Esophagus squamous epithelium (tissue), 5 donors: ENCODE measurements around the gene PTCSC3. TPM values are rescaled to one million over a fixed set of nuclear protein-coding genes. Genes with fewer than 3 reads are reported as not detected.

Experiments
- DNase-seq: peaks from one replicate; lab custom pipeline; 2025; lab: John Stamatoyannopoulos, UW
- H3K27ac ChIP-seq, 4 donors: fragments of 200-600 bp; sonication (generic); one replicate each; pipeline ENCODE4 v1.5.1; 2016 to 2019; ENCODE audit warnings: mild to moderate bottlenecking in 1 of 4
- H3K27me3 ChIP-seq, 4 donors: fragments of 200-600 bp; sonication (generic); 1 replicate in 3 of 4; 2 replicates in 1 of 4; pipeline versions ENCODE4 v1.5.1 to v1.6.0; 2017 to 2021; ENCODE audit warnings: antibody characterized with exemption in 1 of 4
- H3K36me3 ChIP-seq, 3 donors: fragments of 200-600 bp; sonication (generic); one replicate each; pipeline ENCODE4 v1.5.1; 2016 to 2019
- H3K4me1 ChIP-seq, 3 donors: fragments of 200-600 bp; sonication (generic); one replicate each; pipeline ENCODE4 v1.5.1; 2017 to 2019
- H3K4me3 ChIP-seq, 4 donors: fragments of 200-600 bp; sonication (generic); 1 replicate in 3 of 4; 2 replicates in 1 of 4; pipeline ENCODE4 v1.5.1; 2016 to 2019; ENCODE audit warnings: mild to moderate bottlenecking in 2 of 4, moderate library complexity in 1 of 4
- H3K9me3 ChIP-seq, 3 donors: fragments of 200-600 bp; sonication (generic); one replicate each; pipeline ENCODE4 v1.5.1; 2016 to 2019
- POLR2A ChIP-seq, 4 donors: fragments of 450-650 bp; IDR thresholded peaks; one replicate each; pipeline ENCODE4 v1.6.1; 2017; ENCODE audit warnings: antibody characterized with exemption in 4 of 4, mild to moderate bottlenecking in 4 of 4, moderate library complexity in 3 of 4
- WGBS, 2 donors: methylation state at CpG; one replicate each; pipeline ENCODE4 v1.1.5; 2018; 5-methylcytosine and 5-hydroxymethylcytosine counted together
- intact Hi-C: fragments of 100-400 bp; cut with DNase I; formaldehyde crosslinking; loops from one replicate; pipeline ENCODE4 v1.15.0; 2022
- total RNA-seq, 4 donors: library from RNA; depleted of rRNA; stranded (reverse); fragments of >200 nt; gene quantifications; one replicate each; pipeline ENCODE4 v1.1.0, GENCODE V29; 2016
- TF ChIP-seq, protein P1 (sequence below), 6 experiments: fragments of 450-650 bp in 4 of 6; fragments of 200-600 bp in 2 of 6; sonication (generic) in 2 of 6; IDR thresholded peaks; one replicate each; pipeline ENCODE4 v1.5.1; 2016 to 2019; ENCODE audit warnings: antibody characterized with exemption in 6 of 6, mild to moderate bottlenecking in 4 of 6, moderate library complexity in 4 of 6
- donor health status: DM: yes; HTN: yes; CAD: no.

The PTCSC3 gene
- total RNA-seq, 4 donors from 2014 or later: not detected

- TF ChIP-seq POLR2A (IDR thresholded peaks at IDR 0.05): no peak
- TF ChIP-seq, protein P1, sequence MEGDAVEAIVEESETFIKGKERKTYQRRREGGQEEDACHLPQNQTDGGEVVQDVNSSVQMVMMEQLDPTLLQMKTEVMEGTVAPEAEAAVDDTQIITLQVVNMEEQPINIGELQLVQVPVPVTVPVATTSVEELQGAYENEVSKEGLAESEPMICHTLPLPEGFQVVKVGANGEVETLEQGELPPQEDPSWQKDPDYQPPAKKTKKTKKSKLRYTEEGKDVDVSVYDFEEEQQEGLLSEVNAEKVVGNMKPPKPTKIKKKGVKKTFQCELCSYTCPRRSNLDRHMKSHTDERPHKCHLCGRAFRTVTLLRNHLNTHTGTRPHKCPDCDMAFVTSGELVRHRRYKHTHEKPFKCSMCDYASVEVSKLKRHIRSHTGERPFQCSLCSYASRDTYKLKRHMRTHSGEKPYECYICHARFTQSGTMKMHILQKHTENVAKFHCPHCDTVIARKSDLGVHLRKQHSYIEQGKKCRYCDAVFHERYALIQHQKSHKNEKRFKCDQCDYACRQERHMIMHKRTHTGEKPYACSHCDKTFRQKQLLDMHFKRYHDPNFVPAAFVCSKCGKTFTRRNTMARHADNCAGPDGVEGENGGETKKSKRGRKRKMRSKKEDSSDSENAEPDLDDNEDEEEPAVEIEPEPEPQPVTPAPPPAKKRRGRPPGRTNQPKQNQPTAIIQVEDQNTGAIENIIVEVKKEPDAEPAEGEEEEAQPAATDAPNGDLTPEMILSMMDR (IDR thresholded peaks at IDR 0.05): no peak
- 77 to 78% methylated on average over 5 of the region's 5 CpGs for WGBS, 2 donors
- Histone ChIP-seq H3K4me1 (no peaks in the 10 kb centered on the region), H3K36me3 (no peaks in the 10 kb centered on the region), H3K9me3 (no peaks in the 10 kb centered on the region), H3K27ac (no peak overlapping the region), H3K27me3 (no peaks in the 10 kb centered on the region), H3K4me3 (no peak overlapping the region)
- intact Hi-C loops: no loop called here
- DNase-seq: no peak
These were observed 4.9 kb upstream of the PTCSC3 start for GRCh38 chr14:36181417-36181816.

DNA sequence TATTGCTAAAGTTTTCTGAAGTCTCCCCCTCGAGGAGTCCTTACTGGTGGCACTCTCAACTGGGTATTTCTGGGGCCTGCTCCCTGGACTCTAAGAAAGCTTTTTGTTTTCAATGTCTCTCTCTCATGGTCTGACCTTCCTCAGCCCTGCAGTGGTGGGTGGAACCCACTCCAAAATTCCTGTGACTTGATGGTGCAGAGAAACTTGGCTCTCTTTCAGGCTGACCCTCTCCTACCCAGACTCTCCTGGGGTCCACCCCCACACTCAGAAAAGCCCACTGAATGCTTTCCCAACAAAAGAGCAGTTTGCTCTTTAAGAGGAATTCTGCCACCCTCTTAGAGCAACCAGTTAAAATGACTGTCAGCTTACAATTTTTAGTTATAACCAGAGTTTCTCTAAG, 967 bp upstream of the PTCSC3 start:
- WGBS, 2 donors: 21 to 50% methylated on average over 1 of the region's 1 CpG
- no peaks in the 10 kb centered on the region for H3K27me3 ChIP-seq

GRCh38 chr14:36174767-36175424, 1.6 kb downstream of the PTCSC3 start:
- H3K9me3 ChIP-seq: no peaks in the 10 kb centered on the region
- no peak for DNase-seq
- WGBS, 2 donors: 87 to 95% methylated on average over 5 of the region's 5 CpGs
- peaks cover 0 to 8% (median 0%) of the 10 kb centered on the region in 4 donors for H3K27me3 ChIP-seq
- TF ChIP-seq, protein P1 (IDR thresholded peaks at IDR 0.05): no peak
- TF ChIP-seq POLR2A (IDR thresholded peaks at IDR 0.05): no peak
- no peaks in the 10 kb centered on the region for H3K36me3 ChIP-seq
- H3K27ac ChIP-seq: no peak overlapping the region
- H3K4me3 ChIP-seq: no peak overlapping the region
- intact Hi-C loops: no loop called here
- H3K4me1 ChIP-seq: no peaks in the 10 kb centered on the region

More for the DNA sequence above, 967 bp upstream of the PTCSC3 start:
- no peaks in the 10 kb centered on the region for H3K4me1 ChIP-seq
- no peak for TF ChIP-seq POLR2A (IDR thresholded peaks at IDR 0.05)
- no peaks in the 10 kb centered on the region for H3K9me3 ChIP-seq
- intact Hi-C loops: no loop called here
- no peak overlapping the region for H3K27ac ChIP-seq
- DNase-seq: no peak
- H3K36me3 ChIP-seq: no peaks in the 10 kb centered on the region
- no peak overlapping the region for H3K4me3 ChIP-seq

- no peak for TF ChIP-seq POLR2A (IDR thresholded peaks at IDR 0.05)
- no peaks in the 10 kb centered on the region for H3K9me3 ChIP-seq
- H3K4me3 ChIP-seq: no peak overlapping the region
- peaks cover 0 to 8% (median 0%) of the 10 kb centered on the region in 4 donors for H3K27me3 ChIP-seq
- no peak for DNase-seq
- no peaks in the 10 kb centered on the region for H3K4me1 ChIP-seq
- intact Hi-C loops: no loop called here
- 17 to 47% methylated on average over 1 of the region's 1 CpG for WGBS, 2 donors
- no peaks in the 10 kb centered on the region for H3K36me3 ChIP-seq
- H3K27ac ChIP-seq: no peak overlapping the region
These were observed 3.4 kb downstream of the PTCSC3 start for GRCh38 chr14:36173161-36173560.

GRCh38 chr14:36171607-36172006, 4.9 kb downstream of the PTCSC3 start:
- no peak for DNase-seq
- Histone ChIP-seq H3K4me3 (no peak overlapping the region), H3K9me3 (no peaks in the 10 kb centered on the region), H3K36me3 (no peaks in the 10 kb centered on the region), H3K4me1 (no peaks in the 10 kb centered on the region), H3K27ac (no peak overlapping the region), H3K27me3 (peaks cover 0 to 8% (median 0%) of the 10 kb centered on the region in 4 donors)
- 20 to 30% methylated on average over 3 of the region's 3 CpGs for WGBS, 2 donors
- intact Hi-C loops: no loop called here
- TF ChIP-seq, protein P1 (IDR thresholded peaks at IDR 0.05): no peak
- TF ChIP-seq POLR2A (IDR thresholded peaks at IDR 0.05): no peak

GRCh38 chr14:36167431-36167830, 9.1 kb downstream of the PTCSC3 start:
- intact Hi-C loops: no loop called here
- Histone ChIP-seq H3K36me3 (no peaks in the 10 kb centered on the region), H3K4me3 (no peak overlapping the region), H3K9me3 (no peaks in the 10 kb centered on the region), H3K27me3 (peaks cover 0 to 11% (median 0%) of the 10 kb centered on the region in 4 donors), H3K27ac (no peak overlapping the region), H3K4me1 (peaks cover 0 to 1% (median 0%) of the 10 kb centered on the region in 3 donors)
- 60 to 73% methylated on average over 5 of the region's 5 CpGs for WGBS, 2 donors
- no peak for TF ChIP-seq POLR2A (IDR thresholded peaks at IDR 0.05)
- TF ChIP-seq, protein P1 (IDR thresholded peaks at IDR 0.05): no peak
- no peak for DNase-seq
